ENCODE measurements around the gene SNAI3.
A peak's percentile ranks its signal among the peaks of the same experiment; 100 is the strongest.

Gene SNAI3

GRCh38 chr16:88686439-88687253, at the start of gene SNAI3:
TSS of gene SNAI3 (minus strand) at chr16:88686507. CDS start at chr16:88686406, 101 bp downstream.
- Mint-ChIP-seq H3K27me3 (no peaks in the 10 kb centered on the region), H3K36me3 (no peaks in the 10 kb centered on the region), H3K9me3 (ENCODE audit: low read depth) (no peaks in the 10 kb centered on the region), H3K27ac (peak within 1 kb of the TSS; percentile 28), H3K4me1 (ENCODE audit: low read depth) (peaks cover 49% of the 10 kb centered on the region), H3K4me3 (peak within 1 kb of the TSS; percentile 75)

GRCh38 chr16:88736088-88736487, 49.8 kb upstream of the SNAI3 start:
- Mint-ChIP-seq H3K4me1 (ENCODE audit: low read depth) (peaks cover 2% of the 10 kb centered on the region), H3K36me3 (no peaks in the 10 kb centered on the region), H3K27me3 (no peaks in the 10 kb centered on the region), H3K9me3 (ENCODE audit: low read depth) (no peaks in the 10 kb centered on the region), H3K4me3 (no peak overlapping the region), H3K27ac (no peak overlapping the region)

- H3K9me3 Mint-ChIP-seq (ENCODE audit: low read depth): no peaks in the 10 kb centered on the region
- no peaks in the 10 kb centered on the region for H3K27me3 Mint-ChIP-seq
- H3K36me3 Mint-ChIP-seq: no peaks in the 10 kb centered on the region
- H3K4me1 Mint-ChIP-seq (ENCODE audit: low read depth): peaks cover 2% of the 10 kb centered on the region
- no peak overlapping the region for H3K27ac Mint-ChIP-seq
- H3K4me3 Mint-ChIP-seq: no peak overlapping the region
Observed at GRCh38 chr16:88735616-88736015, 49.3 kb upstream of the SNAI3 start.

- no peaks in the 10 kb centered on the region for H3K9me3 Mint-ChIP-seq (ENCODE audit: low read depth)
- H3K27ac Mint-ChIP-seq: no peak overlapping the region
- no peaks in the 10 kb centered on the region for H3K27me3 Mint-ChIP-seq
- no peak overlapping the region for H3K4me3 Mint-ChIP-seq
- no peaks in the 10 kb centered on the region for H3K36me3 Mint-ChIP-seq
- peaks cover 2% of the 10 kb centered on the region for H3K4me1 Mint-ChIP-seq (ENCODE audit: low read depth)
Observed at GRCh38 chr16:88735121-88735520, 48.8 kb upstream of the SNAI3 start.

- H3K4me3 Mint-ChIP-seq: no peak overlapping the region
- peaks cover 2% of the 10 kb centered on the region for H3K4me1 Mint-ChIP-seq (ENCODE audit: low read depth)
- no peaks in the 10 kb centered on the region for H3K36me3 Mint-ChIP-seq
- no peak overlapping the region for H3K27ac Mint-ChIP-seq
- no peaks in the 10 kb centered on the region for H3K27me3 Mint-ChIP-seq
- H3K9me3 Mint-ChIP-seq (ENCODE audit: low read depth): no peaks in the 10 kb centered on the region
Observed at GRCh38 chr16:88734361-88734728, 48.0 kb upstream of the SNAI3 start.

GRCh38 chr16:88733630-88734360, 47.5 kb upstream of the SNAI3 start:
- Mint-ChIP-seq H3K4me3 (no peak overlapping the region), H3K27me3 (no peaks in the 10 kb centered on the region), H3K9me3 (ENCODE audit: low read depth) (no peaks in the 10 kb centered on the region), H3K27ac (no peak overlapping the region), H3K36me3 (no peaks in the 10 kb centered on the region), H3K4me1 (ENCODE audit: low read depth) (peaks cover 2% of the 10 kb centered on the region)

- Mint-ChIP-seq H3K9me3 (ENCODE audit: low read depth) (no peaks in the 10 kb centered on the region), H3K27ac (no peak overlapping the region), H3K4me1 (ENCODE audit: low read depth) (peaks cover 2% of the 10 kb centered on the region), H3K36me3 (no peaks in the 10 kb centered on the region), H3K4me3 (no peak overlapping the region), H3K27me3 (no peaks in the 10 kb centered on the region)
Observed at GRCh38 chr16:88732961-88733294, 46.6 kb upstream of the SNAI3 start.

- H3K27me3 Mint-ChIP-seq: no peaks in the 10 kb centered on the region
- H3K4me1 Mint-ChIP-seq (ENCODE audit: low read depth): peaks cover 2% of the 10 kb centered on the region
- no peak overlapping the region for H3K27ac Mint-ChIP-seq
- no peaks in the 10 kb centered on the region for H3K9me3 Mint-ChIP-seq (ENCODE audit: low read depth)
- H3K4me3 Mint-ChIP-seq: no peak overlapping the region
- H3K36me3 Mint-ChIP-seq: no peaks in the 10 kb centered on the region
Observed at GRCh38 chr16:88732172-88732960, 46.1 kb upstream of the SNAI3 start.

- Mint-ChIP-seq H3K9me3 (ENCODE audit: low read depth) (no peaks in the 10 kb centered on the region), H3K27ac (no peak overlapping the region), H3K27me3 (no peaks in the 10 kb centered on the region), H3K36me3 (no peaks in the 10 kb centered on the region), H3K4me3 (no peak overlapping the region), H3K4me1 (ENCODE audit: low read depth) (peaks cover 2% of the 10 kb centered on the region)
Observed at GRCh38 chr16:88731699-88732098, 45.4 kb upstream of the SNAI3 start.

- H3K9me3 Mint-ChIP-seq (ENCODE audit: low read depth): no peaks in the 10 kb centered on the region
- H3K4me1 Mint-ChIP-seq (ENCODE audit: low read depth): peaks cover 2% of the 10 kb centered on the region
- H3K4me3 Mint-ChIP-seq: no peak overlapping the region
- no peak overlapping the region for H3K27ac Mint-ChIP-seq
- H3K36me3 Mint-ChIP-seq: no peaks in the 10 kb centered on the region
- no peaks in the 10 kb centered on the region for H3K27me3 Mint-ChIP-seq
Observed at GRCh38 chr16:88730632-88731607, 44.6 kb upstream of the SNAI3 start.

GRCh38 chr16:88727871-88728270, 41.6 kb upstream of the SNAI3 start:
- Mint-ChIP-seq H3K9me3 (ENCODE audit: low read depth) (no peaks in the 10 kb centered on the region), H3K27me3 (no peaks in the 10 kb centered on the region), H3K4me1 (ENCODE audit: low read depth) (peaks cover 2% of the 10 kb centered on the region), H3K4me3 (no peak overlapping the region), H3K27ac (no peak overlapping the region), H3K36me3 (no peaks in the 10 kb centered on the region)

GRCh38 chr16:88726981-88727380, 40.7 kb upstream of the SNAI3 start:
- peaks cover 2% of the 10 kb centered on the region for H3K4me1 Mint-ChIP-seq (ENCODE audit: low read depth)
- no peak overlapping the region for H3K27ac Mint-ChIP-seq
- H3K36me3 Mint-ChIP-seq: no peaks in the 10 kb centered on the region
- H3K9me3 Mint-ChIP-seq (ENCODE audit: low read depth): no peaks in the 10 kb centered on the region
- no peak overlapping the region for H3K4me3 Mint-ChIP-seq
- H3K27me3 Mint-ChIP-seq: no peaks in the 10 kb centered on the region

- Mint-ChIP-seq H3K27me3 (no peaks in the 10 kb centered on the region), H3K27ac (no peak overlapping the region), H3K36me3 (no peaks in the 10 kb centered on the region), H3K9me3 (ENCODE audit: low read depth) (no peaks in the 10 kb centered on the region), H3K4me3 (no peak overlapping the region), H3K4me1 (ENCODE audit: low read depth) (peaks cover 2% of the 10 kb centered on the region)
Observed at GRCh38 chr16:88726408-88726749, 40.1 kb upstream of the SNAI3 start.

GRCh38 chr16:88725609-88726407, 39.5 kb upstream of the SNAI3 start:
- Mint-ChIP-seq H3K27me3 (no peaks in the 10 kb centered on the region), H3K4me1 (ENCODE audit: low read depth) (no peaks in the 10 kb centered on the region), H3K9me3 (ENCODE audit: low read depth) (no peaks in the 10 kb centered on the region)

More at GRCh38 chr16:88725609-88726407, 39.5 kb upstream of the SNAI3 start:
- H3K36me3 Mint-ChIP-seq: no peaks in the 10 kb centered on the region
- H3K4me3 Mint-ChIP-seq: no peak overlapping the region
- H3K27ac Mint-ChIP-seq: no peak overlapping the region
